Skin epidermis (tissue), 12 donors: ENCODE measurements around the gene FNDC3A.
A peak's percentile ranks its signal among the peaks of the same experiment; 100 is the strongest.
"Not testable (repeated sequence)": the region's sequence is repeated elsewhere in the genome, so short reads cannot be mapped to it uniquely, and the experiment has no call there.

ENCODE experiments used
- H3K27ac ChIP-seq, 21 experiments: fragments of 200-600 bp; sonication (generic) in 11 of 21; one replicate each; pipeline ENCODE4 v1.5.0; 2020; ENCODE audit warnings: mild to moderate bottlenecking in 3 of 21, inconsistent platforms in 2 of 21, moderate library complexity in 2 of 21
- H3K4me3 ChIP-seq, 7 experiments: fragments of 200-600 bp; sonication (generic) in 2 of 7; one replicate each; pipeline ENCODE4 v1.5.0; 2020; ENCODE audit warnings: inconsistent platforms in 2 of 7, mild to moderate bottlenecking in 2 of 7, moderate library complexity in 1 of 7

The FNDC3A gene

DNA sequence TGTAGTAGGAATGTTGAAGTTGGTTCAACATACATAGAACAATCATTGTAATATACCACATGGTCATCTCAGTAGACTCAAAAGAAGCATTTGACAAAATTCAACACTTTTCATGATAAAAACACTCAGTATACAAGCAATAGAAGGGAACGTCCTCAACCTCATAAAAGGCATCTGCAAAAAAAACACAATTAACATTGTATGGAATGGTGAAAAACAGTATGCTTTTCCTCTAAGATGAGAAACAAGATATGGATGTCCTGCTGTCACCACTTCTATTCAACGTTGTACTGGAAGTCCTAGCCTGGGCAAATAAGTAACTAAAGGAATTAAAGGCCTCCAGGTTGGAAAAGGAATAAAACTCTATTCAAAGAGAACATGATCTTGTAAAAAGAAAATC, 54.5 kb downstream of the FNDC3A start:
- Histone ChIP-seq H3K27ac (no peak overlapping the region), H3K4me3 (no peak overlapping the region)

- H3K4me3 ChIP-seq, result no peak overlapping the region
- no peak overlapping the region for H3K27ac ChIP-seq
Observed at GRCh38 chr13:49040872-49041271, 65.2 kb downstream of the FNDC3A start.

DNA sequence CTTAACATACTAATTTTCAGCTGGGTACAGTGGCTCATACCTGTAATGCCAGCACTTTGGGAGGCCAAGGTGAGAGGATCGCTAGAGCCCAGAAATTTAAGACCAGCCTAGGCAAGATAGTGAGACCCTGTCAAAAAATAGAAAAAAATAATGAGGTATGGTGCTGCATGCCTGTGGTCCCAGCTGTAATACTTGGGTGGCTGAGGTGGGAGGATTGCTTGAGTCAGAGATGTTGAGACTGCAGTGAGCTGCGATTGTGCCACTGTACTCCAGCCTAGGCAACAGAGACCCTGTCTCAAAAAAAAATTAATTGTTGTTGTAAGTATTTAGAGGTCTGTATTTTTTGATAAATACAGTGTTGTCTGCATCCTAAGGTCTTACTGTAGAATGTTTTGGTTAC, 66.8 kb downstream of the FNDC3A start:
- no peak overlapping the region for H3K27ac ChIP-seq
- H3K4me3 ChIP-seq, result no peak overlapping the region

DNA sequence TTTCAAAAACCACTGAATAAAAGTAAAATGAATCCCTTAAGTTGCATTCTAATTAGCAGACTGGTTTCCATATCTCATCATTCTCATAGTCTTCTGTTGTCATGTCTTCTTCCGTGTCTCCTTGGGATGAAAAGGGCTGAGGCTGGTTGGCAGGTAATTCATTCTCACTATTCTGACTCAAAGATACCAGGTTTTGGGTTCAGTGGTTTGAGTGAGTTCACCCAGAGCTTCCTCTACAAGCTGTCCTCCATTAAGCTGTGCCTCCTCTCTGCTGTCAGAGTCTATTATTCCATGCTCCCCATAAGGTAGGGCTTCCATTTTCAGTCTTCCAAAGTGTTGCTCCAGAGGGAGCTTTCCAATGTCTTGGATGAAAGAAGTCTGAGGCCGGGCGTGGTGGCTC, 68.3 kb downstream of the FNDC3A start:
- H3K27ac ChIP-seq, result no peak overlapping the region
- H3K4me3 ChIP-seq, result no peak overlapping the region

GRCh38 chr13:49044836-49045235, 69.1 kb downstream of the FNDC3A start:
- H3K27ac ChIP-seq, result no peak overlapping the region
- no peak overlapping the region for H3K4me3 ChIP-seq

DNA sequence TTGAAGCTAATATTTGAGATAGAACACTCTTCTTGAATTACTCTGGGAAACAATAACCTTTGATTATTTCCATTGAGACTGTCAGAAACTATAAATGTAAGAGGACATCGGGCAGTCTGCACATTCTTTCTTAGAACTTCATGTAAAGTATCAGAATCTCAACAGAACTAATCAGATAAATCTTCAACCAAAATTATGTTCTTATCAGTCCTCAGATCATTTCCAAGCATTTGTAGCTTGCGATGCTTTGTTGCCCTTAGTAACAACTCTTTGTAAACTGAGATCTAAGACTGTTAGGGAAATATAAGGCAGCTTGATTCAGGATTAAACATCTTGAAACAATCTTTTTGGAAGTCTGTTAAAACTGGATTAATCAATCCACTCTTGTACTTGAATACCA, 70.3 kb downstream of the FNDC3A start:
- Histone ChIP-seq H3K4me3 (no peak overlapping the region), H3K27ac (no peak overlapping the region)

GRCh38 chr13:49046519-49046918, 70.8 kb downstream of the FNDC3A start:
- no peak overlapping the region for H3K27ac ChIP-seq
- no peak overlapping the region for H3K4me3 ChIP-seq

DNA sequence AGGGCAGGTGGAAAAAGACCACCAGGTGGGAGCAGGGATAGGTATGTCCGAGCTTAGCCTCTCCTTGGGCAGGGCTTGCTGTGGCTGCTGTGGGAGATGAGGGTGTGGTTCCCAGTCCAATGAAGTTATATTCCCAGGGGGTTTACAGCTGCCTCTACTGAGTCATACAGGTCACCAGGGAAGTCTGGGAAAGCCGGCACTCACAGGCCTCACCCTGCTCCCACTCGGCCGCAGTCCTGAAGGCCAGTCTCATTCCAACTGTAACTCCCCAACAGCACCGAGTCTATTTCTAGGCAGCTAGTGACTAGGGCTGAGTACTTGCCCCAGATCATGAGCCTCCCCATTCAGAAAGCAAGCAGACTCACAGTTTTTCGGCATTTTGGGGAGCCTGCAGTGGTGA, 77.1 kb downstream of the FNDC3A start:
- Histone ChIP-seq H3K4me3 (no peak overlapping the region), H3K27ac (peak overlapping the region in 1 of 21 experiments; percentile 8)

DNA sequence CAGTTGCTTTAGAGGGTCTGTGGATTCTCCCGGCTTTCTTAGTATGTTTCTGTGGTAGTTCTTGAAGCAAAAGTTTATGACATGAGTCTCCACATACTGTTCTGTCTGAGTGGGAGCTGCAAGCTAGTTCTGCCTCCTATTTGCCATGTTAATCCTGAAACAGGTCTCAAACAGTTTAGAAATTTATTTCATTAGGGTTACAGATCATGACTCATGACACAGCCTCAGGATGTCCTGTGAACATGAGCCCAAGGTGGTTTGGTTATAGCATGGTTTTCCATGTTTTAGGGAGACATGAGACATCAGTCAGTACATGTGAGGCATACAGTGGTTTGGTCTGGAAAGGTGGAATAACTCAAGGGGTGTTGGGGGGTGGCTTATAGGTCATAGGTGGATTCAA, 77.5 kb downstream of the FNDC3A start:
- peak overlapping the region in 1 of 21 experiments; percentile 8 for H3K27ac ChIP-seq
- no peak overlapping the region for H3K4me3 ChIP-seq

DNA sequence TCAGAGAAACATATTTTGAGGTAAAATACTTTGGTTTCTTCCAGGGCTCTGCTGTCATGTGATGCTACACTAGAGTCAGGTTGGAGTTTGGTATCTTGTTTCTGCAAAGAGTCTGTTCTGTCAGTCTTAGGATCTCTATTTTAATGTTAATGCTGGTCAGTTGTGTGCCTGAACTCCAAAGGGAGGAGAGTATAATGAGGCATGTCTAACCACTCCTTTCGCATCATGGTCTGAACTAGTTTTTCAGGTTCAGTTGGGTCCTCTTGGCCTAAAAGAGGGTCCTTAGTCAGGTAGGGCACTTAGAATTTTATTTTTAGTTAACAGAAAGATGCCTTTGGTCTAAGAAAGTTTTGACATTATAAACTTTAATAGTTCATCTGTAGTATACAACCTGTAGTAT, 78.2 kb downstream of the FNDC3A start:
- Histone ChIP-seq H3K4me3 (no peak overlapping the region), H3K27ac (no peak overlapping the region)

DNA sequence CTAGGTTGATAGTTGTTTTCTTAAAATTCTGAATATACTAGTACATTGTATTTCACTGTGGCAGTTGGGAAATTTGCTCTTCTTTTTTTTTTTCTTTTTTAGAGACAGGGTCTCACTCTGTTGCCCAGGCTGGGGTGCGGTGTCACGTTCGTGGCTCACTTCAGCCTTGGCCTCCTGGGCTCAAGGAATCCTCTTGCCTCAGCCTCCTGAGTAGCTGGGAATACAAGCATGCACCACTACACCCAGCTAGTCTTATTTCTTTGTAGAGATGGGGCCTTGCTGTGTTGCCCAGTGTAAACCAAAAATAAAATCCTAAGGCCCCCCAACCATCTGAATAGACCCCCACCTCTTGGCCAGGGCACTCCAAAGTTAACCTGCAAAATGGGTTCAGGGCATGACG, 79.3 kb downstream of the FNDC3A start:
- no peak overlapping the region for H3K27ac ChIP-seq
- no peak overlapping the region for H3K4me3 ChIP-seq

GRCh38 chr13:49057176-49057575, 81.5 kb downstream of the FNDC3A start:
- Histone ChIP-seq H3K27ac (no peak overlapping the region), H3K4me3 (no peak overlapping the region)

DNA sequence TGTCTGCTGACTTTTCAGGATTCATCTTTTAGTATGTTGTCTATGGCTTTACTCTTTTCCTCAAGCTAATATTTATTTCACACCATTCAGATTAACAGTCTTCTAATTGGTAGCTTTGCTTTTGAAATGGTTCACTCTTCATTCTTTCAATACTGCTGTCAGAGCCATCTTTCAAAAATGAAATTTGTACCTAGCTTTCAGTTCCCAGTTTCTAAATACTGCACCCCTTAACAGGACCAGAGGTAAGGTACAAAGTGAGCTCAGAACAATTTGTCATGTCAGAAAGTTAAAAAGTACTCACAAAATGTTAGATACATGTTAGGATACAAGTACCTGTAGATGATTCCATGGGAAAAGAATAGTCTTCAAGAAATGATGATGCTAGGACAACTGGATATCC, 83.0 kb downstream of the FNDC3A start:
- no peak overlapping the region for H3K27ac ChIP-seq
- H3K4me3 ChIP-seq, result no peak overlapping the region

DNA sequence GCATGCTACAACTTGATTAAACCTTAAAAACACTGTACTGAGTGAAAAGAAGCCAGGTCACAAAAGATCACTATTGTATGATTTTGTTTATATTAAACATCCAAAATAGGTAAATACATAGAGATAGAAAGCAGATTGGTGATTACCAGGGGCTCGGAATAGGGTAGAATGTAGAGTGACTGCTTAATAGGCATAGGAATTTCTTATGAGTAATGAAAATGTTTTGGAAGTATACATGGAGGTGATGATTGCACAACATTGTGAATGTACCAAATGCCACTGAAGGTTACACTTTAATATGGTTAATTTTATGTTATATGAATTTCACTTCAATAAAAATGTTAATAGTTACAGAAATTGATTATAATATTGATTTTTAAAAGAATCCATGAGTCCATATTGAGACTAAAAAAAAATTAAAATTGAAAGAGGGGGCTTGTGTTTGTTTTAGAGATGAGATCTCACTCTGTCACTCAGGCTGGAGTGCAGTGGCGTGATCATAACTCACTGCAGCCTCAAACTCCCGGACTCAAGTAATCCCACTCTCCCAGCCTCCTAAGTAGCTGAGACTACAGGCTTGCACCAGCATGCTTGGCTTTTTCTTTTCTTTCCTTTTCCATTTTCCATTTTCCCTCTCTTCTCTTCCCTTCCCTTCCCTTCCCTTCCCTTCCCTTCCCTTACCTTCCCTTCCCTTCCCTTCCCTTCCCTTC, 85.1 kb downstream of the FNDC3A start:
- H3K27ac ChIP-seq, result no peak overlapping the region
- no peak overlapping the region for H3K4me3 ChIP-seq

DNA sequence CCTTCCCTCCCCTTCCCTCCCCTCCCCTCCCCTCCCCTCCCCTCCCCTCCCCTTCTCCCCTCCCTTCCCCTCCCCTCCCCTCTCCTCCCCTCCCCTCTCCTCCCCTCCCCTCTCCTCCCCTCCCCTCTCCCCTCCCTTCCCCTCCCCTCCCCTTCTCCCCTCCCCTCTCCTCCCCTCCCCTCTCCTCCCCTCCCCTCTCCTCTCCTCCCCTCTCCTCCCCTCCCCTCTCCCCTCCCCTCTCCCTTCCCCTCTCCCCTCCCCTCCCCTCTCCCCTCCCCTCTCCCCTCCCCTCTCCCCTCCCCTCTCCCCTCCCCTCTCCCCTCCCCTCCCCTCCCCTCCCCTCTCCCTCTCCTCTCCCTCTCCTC, 85.7 kb downstream of the FNDC3A start:
- not testable (repeated sequence) for H3K27ac ChIP-seq, H3K4me3 ChIP-seq

DNA sequence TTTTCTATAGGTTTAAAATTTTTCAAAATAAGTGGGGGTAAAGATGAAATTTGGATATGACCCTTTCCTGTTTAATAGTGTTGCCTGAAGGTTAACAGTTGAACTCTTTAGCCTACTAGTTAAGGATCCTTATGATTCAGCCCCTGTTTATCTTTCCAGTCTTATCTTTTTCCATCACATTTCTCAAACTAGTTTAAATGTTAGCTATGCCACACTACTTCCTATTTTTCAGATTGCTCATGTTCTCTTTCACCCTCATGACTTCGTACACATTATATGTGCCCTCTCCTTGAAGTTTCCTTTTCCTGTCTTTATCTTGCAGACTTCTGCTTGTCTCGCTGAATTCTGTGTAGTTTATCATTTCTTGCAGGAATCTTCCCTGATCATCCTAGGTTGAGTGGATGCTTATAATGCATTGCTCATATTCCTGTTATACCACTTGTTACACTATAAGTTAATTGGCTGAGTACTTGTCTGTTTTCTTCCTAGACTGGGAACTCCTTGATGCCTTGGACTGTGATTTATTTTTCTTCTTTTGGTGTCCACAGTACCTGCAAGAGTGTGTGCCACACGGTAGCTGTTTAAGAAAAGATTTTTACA, 86.7 kb downstream of the FNDC3A start:
- no peak overlapping the region for H3K4me3 ChIP-seq
- H3K27ac ChIP-seq, result no peak overlapping the region

DNA sequence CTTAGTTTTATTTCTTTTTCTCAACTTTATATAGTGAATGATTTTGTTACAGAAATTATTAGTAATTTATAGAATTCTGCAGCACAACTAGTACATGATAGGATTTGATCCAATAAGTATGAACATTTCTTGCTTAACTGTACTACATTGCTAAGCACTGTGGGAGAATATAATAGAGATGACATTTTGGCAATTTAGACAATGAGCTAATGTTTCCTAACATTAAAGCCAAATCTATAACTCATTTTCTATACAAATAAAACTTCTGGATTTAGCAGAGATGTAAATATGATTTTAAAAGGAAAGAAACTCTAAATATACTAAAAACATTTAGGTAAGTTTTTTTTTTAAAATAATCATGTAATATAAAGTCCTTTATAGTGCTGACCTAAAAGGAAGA, 87.3 kb downstream of the FNDC3A start:
- no peak overlapping the region for H3K27ac ChIP-seq
- no peak overlapping the region for H3K4me3 ChIP-seq

DNA sequence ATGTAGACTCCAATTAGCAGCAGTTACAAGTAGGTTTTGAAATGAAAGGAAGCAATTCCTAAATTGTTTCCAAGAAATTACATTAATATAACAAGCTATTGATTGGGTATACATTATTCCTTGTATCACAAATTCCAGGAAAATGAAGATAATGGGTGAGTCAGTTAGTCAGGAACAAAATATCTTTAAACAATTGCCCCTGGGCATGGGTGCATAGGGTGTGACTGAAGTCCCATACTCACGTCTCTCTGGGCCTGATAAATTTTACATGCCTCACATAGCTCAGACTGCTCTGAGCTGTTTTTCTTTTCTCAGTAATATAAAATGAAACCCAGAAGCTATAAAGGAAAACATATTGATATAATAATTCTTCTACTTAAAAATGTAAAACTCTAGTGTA, 87.8 kb downstream of the FNDC3A start:
- Histone ChIP-seq H3K27ac (no peak overlapping the region), H3K4me3 (no peak overlapping the region)

GRCh38 chr13:49064476-49064875, 88.8 kb downstream of the FNDC3A start:
- no peak overlapping the region for H3K4me3 ChIP-seq
- H3K27ac ChIP-seq, result no peak overlapping the region

GRCh38 chr13:49066856-49067255, 91.1 kb downstream of the FNDC3A start:
- Histone ChIP-seq H3K27ac (no peak overlapping the region), H3K4me3 (no peak overlapping the region)

GRCh38 chr13:49068498-49068897, 92.8 kb downstream of the FNDC3A start:
- not testable (repeated sequence) for H3K4me3 ChIP-seq, H3K27ac ChIP-seq

DNA sequence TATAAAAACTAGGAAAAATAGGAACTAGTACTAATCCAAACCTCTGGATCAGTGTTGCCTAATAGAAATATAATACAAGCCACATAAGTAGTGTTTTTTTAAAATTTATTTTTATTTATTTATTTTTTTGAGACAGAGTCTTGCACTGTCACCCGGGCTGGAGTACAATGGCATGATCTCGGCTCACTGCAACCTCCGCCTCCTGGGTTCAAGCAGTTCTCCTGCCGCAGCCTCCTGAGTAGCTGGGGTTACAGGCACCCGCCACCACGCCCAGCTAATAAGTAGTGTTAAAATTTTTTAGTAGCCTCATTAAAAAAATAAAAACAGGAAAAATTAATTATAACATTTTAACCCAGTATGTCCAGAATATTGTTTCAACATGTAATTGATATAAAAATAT, 94.3 kb downstream of the FNDC3A start:
- not testable (repeated sequence) for H3K27ac ChIP-seq

More for the DNA sequence above, 94.3 kb downstream of the FNDC3A start:
- H3K4me3 ChIP-seq, result not testable (repeated sequence)
